GM12872 (cell line): ENCODE measurements around the gene HCN2.

Source experiments
- CTCF ChIP-seq: IDR thresholded peaks from 3 replicates; pipeline ENCODE4 v1.5.1; 2011; ENCODE audit warnings: low read depth, mild to moderate bottlenecking, low read length, moderate library complexity; ENCODE audit not compliant: insufficient read depth

The HCN2 gene

GRCh38 chr19:577439-578392 lies 12.0 kb upstream of the HCN2 start:
- no peak for TF ChIP-seq CTCF

GRCh38 chr19:579111-579841 lies 10.4 kb upstream of the HCN2 start:
- no peak for TF ChIP-seq CTCF

- no peak for TF ChIP-seq CTCF
These were observed 9.9 kb upstream of the HCN2 start for GRCh38 chr19:579842-580155.

- TF ChIP-seq CTCF: no peak
These were observed 9.3 kb upstream of the HCN2 start for GRCh38 chr19:580274-580835.

GRCh38 chr19:581399-582111 lies 8.1 kb upstream of the HCN2 start:
- no peak for TF ChIP-seq CTCF

GRCh38 chr19:582497-583197 lies 7.0 kb upstream of the HCN2 start:
- TF ChIP-seq CTCF: no peak
